ENCODE measurements around the gene SOD3. TPM values are rescaled to one million over a fixed set of nuclear protein-coding genes. Genes with fewer than 3 reads are reported as not detected.

Gene SOD3
- total RNA-seq, 2 donors from 2014 or later, result 94.9 to 300 TPM

- H3K36me3 ChIP-seq, result no peaks in the 10 kb centered on the region
- H3K9me3 ChIP-seq, result no peaks in the 10 kb centered on the region
- peaks cover 0 to 26% of the 10 kb centered on the region in 2 donors for H3K4me1 ChIP-seq
- peak; percentile 69 for DNase-seq (ENCODE audit: low spot score)
- peak overlapping the region in 1 of 2 donors; percentile 46 for H3K4me3 ChIP-seq
- no peaks in the 10 kb centered on the region for H3K27me3 ChIP-seq
- no peak for TF ChIP-seq CTCF (IDR thresholded peaks at IDR 0.05)
- peak overlapping the region; percentile 77 to 87 for H3K27ac ChIP-seq
Measured at GRCh38 chr4:24794480-24794879, 893 bp upstream of the SOD3 start.

- H3K36me3 ChIP-seq, result no peaks in the 10 kb centered on the region
- H3K4me3 ChIP-seq, result peak overlapping the region; percentile 32 to 46
- peak overlapping the region; percentile 77 to 87 for H3K27ac ChIP-seq
- H3K27me3 ChIP-seq, result no peaks in the 10 kb centered on the region
- H3K4me1 ChIP-seq, result peaks cover 0 to 39% of the 10 kb centered on the region in 2 donors
- peak; percentile 58 for DNase-seq (ENCODE audit: low spot score)
- no peak for TF ChIP-seq CTCF (IDR thresholded peaks at IDR 0.05)
- no peaks in the 10 kb centered on the region for H3K9me3 ChIP-seq
Measured at GRCh38 chr4:24795666-24796381, 451 bp downstream of the SOD3 start.

DNA sequence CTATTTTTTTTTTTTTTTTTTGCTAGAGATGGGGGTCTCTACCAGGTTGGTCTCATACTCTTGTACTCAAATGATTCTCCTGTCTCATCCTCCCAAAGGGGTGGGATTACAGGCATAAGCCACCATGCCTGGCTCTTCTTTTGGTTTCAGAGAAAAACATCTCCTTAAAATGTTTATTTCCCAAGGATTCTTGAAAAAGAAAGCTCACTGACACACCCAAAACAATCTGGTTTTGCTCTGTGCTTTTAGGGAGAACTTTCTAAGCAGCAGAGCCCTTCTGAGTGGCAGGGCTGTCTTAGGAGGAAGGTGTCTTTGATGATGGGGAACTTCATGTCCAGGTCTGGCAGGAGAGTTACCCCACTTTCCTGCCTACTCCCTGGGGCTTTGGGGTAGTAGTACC lies 1.2 kb downstream of the SOD3 start:
- peak overlapping the region; percentile 16 to 87 for H3K27ac ChIP-seq

GRCh38 chr4:24798036-24798610 lies 2.8 kb downstream of the SOD3 start:
- no peaks in the 10 kb centered on the region for H3K27me3 ChIP-seq
- H3K4me1 ChIP-seq, result peaks cover 0 to 50% of the 10 kb centered on the region in 2 donors
- TF ChIP-seq CTCF (IDR thresholded peaks at IDR 0.05), result no peak
- no peak overlapping the region for H3K4me3 ChIP-seq
- no peaks in the 10 kb centered on the region for H3K36me3 ChIP-seq
- peak; percentile 34 for DNase-seq (ENCODE audit: low spot score)
- H3K27ac ChIP-seq, result no peak overlapping the region
- H3K9me3 ChIP-seq, result no peaks in the 10 kb centered on the region

More for the DNA sequence above, 1.2 kb downstream of the SOD3 start:
- Histone ChIP-seq H3K9me3 (no peaks in the 10 kb centered on the region), H3K4me1 (peaks cover 0 to 47% of the 10 kb centered on the region in 2 donors), H3K36me3 (no peaks in the 10 kb centered on the region), H3K4me3 (no peak overlapping the region), H3K27me3 (no peaks in the 10 kb centered on the region)
- DNase-seq (ENCODE audit: low spot score), result peak; percentile 43
- TF ChIP-seq CTCF (IDR thresholded peaks at IDR 0.05), result no peak

DNA sequence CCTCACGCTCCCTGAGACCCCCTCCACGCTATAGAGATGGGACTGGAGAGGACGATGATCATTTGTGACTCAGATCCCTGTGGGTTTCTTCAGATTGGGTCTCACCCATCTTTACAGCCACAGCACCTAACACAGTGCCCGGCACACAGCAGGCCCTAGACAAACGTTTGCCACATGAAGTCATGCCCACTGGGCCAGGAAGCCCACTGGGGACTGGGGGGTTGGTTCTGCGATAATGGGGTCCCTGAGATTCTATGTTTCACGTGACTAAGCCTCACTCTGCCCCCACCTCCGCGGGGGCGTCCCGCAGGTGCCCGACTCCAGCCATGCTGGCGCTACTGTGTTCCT lies 3.8 kb downstream of the SOD3 start:
- no peak overlapping the region for H3K27ac ChIP-seq
- TF ChIP-seq CTCF (IDR thresholded peaks at IDR 0.05), result no peak

More for the DNA sequence above, 3.8 kb downstream of the SOD3 start:
- H3K9me3 ChIP-seq, result no peaks in the 10 kb centered on the region
- peaks cover 0 to 47% of the 10 kb centered on the region in 2 donors for H3K4me1 ChIP-seq
- no peaks in the 10 kb centered on the region for H3K36me3 ChIP-seq
- no peak overlapping the region for H3K4me3 ChIP-seq
- H3K27me3 ChIP-seq, result no peaks in the 10 kb centered on the region
- peak; percentile 32 for DNase-seq (ENCODE audit: low spot score)
